Heart left ventricle (tissue), 16 donors: Measurements from ENCODE around the gene NUMA1. TPM values are rescaled to one million over a fixed set of nuclear protein-coding genes. Genes with fewer than 3 reads are reported as not detected.

Source experiments
- ATAC-seq, 4 donors: fragments of 200-7000 bp; cut with Tn5 transposase; one replicate each; pipeline ENCODE4 v1.9.1; 2020 to 2022; ENCODE audit warnings: moderate library complexity in 4 of 4, mild to moderate bottlenecking in 3 of 4, moderate number of reproducible peaks in 1 of 4
- DNase-seq, 5 donors: peaks; one replicate each; pipeline ENCODE4 v3.0.0-alpha.2; 2020
- H3K27ac ChIP-seq, 12 donors: fragments of 200-600 bp; sonication (generic) in 4 of 12; one replicate each; pipeline versions ENCODE4 v1.5.0 to v1.8.0; 2016 to 2022; ENCODE audit warnings: mild to moderate bottlenecking in 2 of 12
- H3K27me3 ChIP-seq, 9 donors: fragments of 200-600 bp; sonication (generic) in 2 of 9; one replicate each; pipeline versions ENCODE4 v1.5.1 to v1.8.0; 2016 to 2022; ENCODE audit warnings: mild to moderate bottlenecking in 3 of 9
- H3K36me3 ChIP-seq, 9 donors: fragments of 200-600 bp; sonication (generic) in 2 of 9; one replicate each; pipeline versions ENCODE4 v1.5.0 to v1.8.0; 2018 to 2022; ENCODE audit warnings: mild to moderate bottlenecking in 2 of 9
- H3K4me1 ChIP-seq, 12 donors: fragments of 200-600 bp; sonication (generic) in 4 of 12; one replicate each; pipeline versions ENCODE4 v1.5.0 to v1.8.0; 2016 to 2022; ENCODE audit warnings: mild to moderate bottlenecking in 3 of 12
- H3K4me3 ChIP-seq, 12 donors: fragments of 200-600 bp; sonication (generic) in 4 of 12; one replicate each; pipeline versions ENCODE4 v1.5.0 to v1.8.0; 2017 to 2022; ENCODE audit warnings: mild to moderate bottlenecking in 9 of 12, moderate library complexity in 4 of 12
- H3K9me3 ChIP-seq, 12 donors: fragments of 200-600 bp; sonication (generic) in 4 of 12; one replicate each; pipeline versions ENCODE4 v1.5.0 to v1.8.0; 2016 to 2022; ENCODE audit warnings: mild to moderate bottlenecking in 1 of 12
- POLR2A ChIP-seq, 2 donors: fragments of 450-650 bp; IDR thresholded peaks; one replicate each; pipeline ENCODE4 v1.6.1; 2017; ENCODE audit warnings: antibody characterized with exemption in 2 of 2, mild to moderate bottlenecking in 2 of 2, moderate library complexity in 2 of 2
- WGBS, 4 donors: extraction: QIAGEN DNeasy Blood & Tissue Kit in 2 of 4; methylation state at CpG; one replicate each; pipeline versions ENCODE4 v1.1.5 to v1.1.7; 2013 to 2018; 5-methylcytosine and 5-hydroxymethylcytosine counted together
- intact Hi-C, 10 donors: fragments of 100-400 bp; cut with DNase I; formaldehyde crosslinking; loops; one replicate each; pipeline versions ENCODE4 v1.11.1 to v1.14.2; 2022
- polyA plus RNA-seq, 2 donors: library from polyadenylated mRNA; stranded (reverse); fragments of 200-250 nt; gene quantifications; one replicate each; pipeline ENCODE4 v1.2.3, GENCODE V29; 2013
- total RNA-seq, 9 donors: library from RNA; depleted of rRNA in 2 of 9; stranded (reverse); fragments of >200 nt in 2 of 9; fragmentation: NEBNext Ultra II Directional in 3 of 9; extraction: Animal tissue kit (Norgen Biotek cat#: 25700) in 3 of 9; gene quantifications; one replicate each; pipeline versions ENCODE4 v1.1.0 to v1.2.4, GENCODE V29; 2016 to 2023
- TF ChIP-seq, protein P1 (sequence below), 12 donors: fragments of 200-600 bp; sonication (generic) in 4 of 12; IDR thresholded peaks; one replicate each; pipeline versions ENCODE4 v1.5.0 to v1.8.0; 2018 to 2022; ENCODE audit warnings: antibody characterized with exemption in 12 of 12, mild to moderate bottlenecking in 5 of 12
- donor health status: ischemic (EF 13 %, LVEDD 7.1; RV severe dilation, severe dysfunction).
- donor health status: healthy with polysubstance abuse.
- donor health status: DM: no; HTN: yes; CAD: no.
- donor health status: DM: no; HTN: no; CAD: no.
- donor health status: ischemic (EF 25% LVEDD 6.9; RV normal size, moderate dysfunction).
- donor health status: ischemic (EF 25% LVEDD 5.7; RV mildly dilated, moderate dysfunction).
- donor health status: healthy.
- donor health status: DM: yes; HTN: yes; CAD: no.
- donor health status: ischemic (EF 35%, LVEDD 5.7; RV mildly dilated, moderate dysfunction).
- donor health status: nonischemic (EF 11% LVEDD 7.7; RV severe dilation, severe dysfunction).
- donor health status: DM: yes; HTN: yes; CAD: no.
- donor health status: PGD.
- donor health status: ischemic (EF 29% LVEDD 5.4; RV normal size, mild dysfunction).
- donor health status: nonischemic (EF 23%, LVEDD 6.1; RV moderate dilation, normal function).

The NUMA1 gene
- total and polyA plus RNA-seq, 11 donors, result 62.7 to 193 (median 101) TPM

DNA sequence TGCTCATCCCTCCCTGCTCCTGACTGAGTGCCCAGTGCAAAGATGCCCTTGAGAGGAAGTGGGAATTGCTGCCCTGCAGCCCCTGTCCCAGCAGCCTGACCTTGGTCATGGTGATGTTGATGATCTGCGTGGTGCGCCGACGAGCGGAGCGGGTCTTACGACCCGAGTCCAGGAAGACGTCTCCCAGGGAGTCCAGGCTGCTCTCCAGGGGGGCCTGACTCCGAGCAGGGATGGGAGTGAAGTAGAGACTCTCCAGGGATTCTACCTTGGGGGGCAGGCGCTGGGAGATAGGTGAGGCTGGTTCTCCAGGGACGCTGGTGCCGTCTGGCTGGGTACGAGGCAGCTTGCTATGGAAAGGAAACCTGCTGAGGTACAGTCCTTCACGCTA, 73.3 kb downstream of the NUMA1 start:
- no peak for DNase-seq
- TF ChIP-seq, protein P1, sequence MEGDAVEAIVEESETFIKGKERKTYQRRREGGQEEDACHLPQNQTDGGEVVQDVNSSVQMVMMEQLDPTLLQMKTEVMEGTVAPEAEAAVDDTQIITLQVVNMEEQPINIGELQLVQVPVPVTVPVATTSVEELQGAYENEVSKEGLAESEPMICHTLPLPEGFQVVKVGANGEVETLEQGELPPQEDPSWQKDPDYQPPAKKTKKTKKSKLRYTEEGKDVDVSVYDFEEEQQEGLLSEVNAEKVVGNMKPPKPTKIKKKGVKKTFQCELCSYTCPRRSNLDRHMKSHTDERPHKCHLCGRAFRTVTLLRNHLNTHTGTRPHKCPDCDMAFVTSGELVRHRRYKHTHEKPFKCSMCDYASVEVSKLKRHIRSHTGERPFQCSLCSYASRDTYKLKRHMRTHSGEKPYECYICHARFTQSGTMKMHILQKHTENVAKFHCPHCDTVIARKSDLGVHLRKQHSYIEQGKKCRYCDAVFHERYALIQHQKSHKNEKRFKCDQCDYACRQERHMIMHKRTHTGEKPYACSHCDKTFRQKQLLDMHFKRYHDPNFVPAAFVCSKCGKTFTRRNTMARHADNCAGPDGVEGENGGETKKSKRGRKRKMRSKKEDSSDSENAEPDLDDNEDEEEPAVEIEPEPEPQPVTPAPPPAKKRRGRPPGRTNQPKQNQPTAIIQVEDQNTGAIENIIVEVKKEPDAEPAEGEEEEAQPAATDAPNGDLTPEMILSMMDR (IDR thresholded peaks at IDR 0.05), result no peak
- 85 to 89% (median 87%) methylated on average over 10 to 15 of the region's 15 CpGs for WGBS, 4 donors
- Histone ChIP-seq H3K4me1 (peaks cover 0 to 23% (median 10%) of the 10 kb centered on the region in 12 donors), H3K27ac (no peak overlapping the region), H3K4me3 (no peak overlapping the region), H3K9me3 (no peaks in the 10 kb centered on the region), H3K36me3 (peaks cover 6 to 100% (median 99%) of the 10 kb centered on the region in 9 donors), H3K27me3 (no peaks in the 10 kb centered on the region)
- intact Hi-C loops, result no loop called here
- no peak for ATAC-seq

DNA sequence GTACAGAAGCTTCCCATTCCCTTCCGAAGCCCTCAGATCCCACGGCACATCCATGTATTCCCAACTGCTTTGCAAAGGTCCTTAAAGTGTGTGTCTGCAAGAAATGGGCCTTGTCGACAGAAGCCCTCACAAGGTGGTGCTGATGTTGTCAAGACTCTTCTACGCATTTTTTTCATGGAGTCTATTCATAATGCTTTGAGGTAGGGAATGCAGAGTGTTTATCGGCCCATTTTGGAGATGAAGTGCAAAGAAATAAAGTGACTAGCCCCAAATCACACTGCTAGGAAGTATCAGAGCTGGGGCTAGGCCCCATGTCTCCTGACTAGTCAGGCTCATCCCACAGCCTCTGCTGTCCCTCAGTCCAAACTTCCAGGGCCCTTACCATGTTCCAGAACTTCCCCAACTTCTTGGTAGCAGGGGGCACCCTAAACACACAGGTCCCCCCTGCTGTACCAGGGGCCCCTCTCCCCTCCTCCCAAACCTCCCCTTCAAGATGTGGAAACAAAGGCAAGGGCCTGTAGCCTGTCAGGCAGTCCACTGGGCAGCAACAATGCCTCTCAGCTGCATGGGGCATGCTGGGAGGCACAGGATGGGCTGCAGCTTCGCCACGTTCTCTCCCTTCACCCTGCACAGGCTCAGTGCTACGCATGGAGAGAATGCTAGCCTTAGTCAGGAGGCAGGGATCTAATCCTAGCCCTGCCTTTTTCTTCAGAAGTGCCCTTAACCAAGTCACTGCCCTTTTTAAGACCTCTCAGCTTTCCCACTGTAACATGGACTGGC, 73.8 kb downstream of the NUMA1 start:
- Histone ChIP-seq H3K4me3 (no peak overlapping the region), H3K27ac (no peak overlapping the region), H3K9me3 (no peaks in the 10 kb centered on the region), H3K36me3 (peaks cover 6 to 100% (median 99%) of the 10 kb centered on the region in 9 donors), H3K4me1 (peaks cover 0 to 21% (median 7%) of the 10 kb centered on the region in 12 donors), H3K27me3 (no peaks in the 10 kb centered on the region)
- WGBS, 4 donors, result 73 to 82% (median 75%) methylated on average over 8 of the region's 8 CpGs
- ATAC-seq (no peak), DNase-seq (no peak)
- no peak for TF ChIP-seq POLR2A (IDR thresholded peaks at IDR 0.05)
- TF ChIP-seq, protein P1 (IDR thresholded peaks at IDR 0.05), result no peak
- intact Hi-C loops, result no loop called here

DNA sequence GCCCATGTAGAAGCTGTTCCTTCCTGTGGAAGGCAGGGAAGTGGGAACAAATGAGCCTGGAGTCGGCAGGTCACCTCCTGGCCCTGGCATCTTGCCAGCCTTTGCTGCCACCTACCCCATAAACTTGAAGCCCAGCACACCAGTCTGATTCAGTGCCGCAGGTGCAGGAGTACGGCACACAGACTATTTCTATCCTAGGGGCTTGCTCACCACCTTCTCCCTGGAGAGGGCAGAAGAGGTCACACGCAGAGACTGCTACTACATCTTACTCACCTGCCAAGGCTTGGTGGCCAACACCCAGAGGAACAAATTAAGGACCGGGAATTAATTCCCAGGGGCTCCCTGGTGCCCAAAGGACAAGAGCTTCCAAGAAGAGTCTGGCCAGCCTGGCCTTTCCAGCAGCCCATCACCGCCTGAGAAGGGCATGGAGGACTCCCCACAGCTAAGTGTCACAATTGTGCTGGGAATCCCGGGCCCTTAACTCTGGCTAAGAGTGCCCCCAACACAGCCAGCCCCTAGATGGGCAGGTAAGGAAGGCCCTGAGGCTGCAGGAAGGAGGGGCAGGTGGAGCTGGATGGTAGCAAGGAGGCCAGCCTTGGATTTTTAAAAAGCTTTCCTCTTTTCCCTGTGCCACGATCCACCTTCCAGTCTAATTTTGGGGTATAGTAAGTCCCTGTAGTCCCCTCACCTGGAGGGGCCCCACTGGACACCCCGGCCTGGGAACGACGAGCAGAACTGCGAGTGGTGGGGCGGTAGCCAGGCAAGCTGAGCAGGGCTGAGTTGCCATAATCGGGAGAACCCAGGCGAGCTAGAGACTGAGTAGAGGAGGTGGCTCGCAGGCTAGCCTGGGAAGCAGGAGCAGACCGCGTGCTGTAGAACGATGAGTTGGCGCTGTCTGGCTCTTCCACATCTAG, 74.7 kb downstream of the NUMA1 start:
- Histone ChIP-seq H3K4me3 (no peak overlapping the region), H3K27me3 (no peaks in the 10 kb centered on the region), H3K4me1 (peaks cover 0 to 24% (median 2%) of the 10 kb centered on the region in 12 donors), H3K36me3 (peaks cover 6 to 100% (median 97%) of the 10 kb centered on the region in 9 donors), H3K27ac (no peak overlapping the region), H3K9me3 (no peaks in the 10 kb centered on the region)
- intact Hi-C loops, result no loop called here
- TF ChIP-seq, protein P1 (IDR thresholded peaks at IDR 0.05), result no peak
- no peak for TF ChIP-seq POLR2A (IDR thresholded peaks at IDR 0.05)
- no peak for DNase-seq
- no peak for ATAC-seq
- 77 to 81% (median 80%) methylated on average over 18 to 20 of the region's 20 CpGs for WGBS, 4 donors
